Measurements from ENCODE around the gene RPL11. TPM values are rescaled to one million over a fixed set of nuclear protein-coding genes. Genes with fewer than 3 reads are reported as not detected.

The RPL11 gene
- polyA plus RNA-seq, 1 donor from 2014 or later = 1,136 TPM

GRCh38 chr1:23743287-23744152 is 51.9 kb downstream of the RPL11 start, which contains the start of gene ELOA:
TSS of gene ELOA (plus strand) at chr1:23743471. CDS start at chr1:23743504, 33 bp downstream.
- no peaks in the 10 kb centered on the region for H3K36me3 ChIP-seq (ENCODE audit: insufficient read depth, low read length)
- H3K4me3 ChIP-seq (ENCODE audit: low read length) = peak within 1 kb of the TSS; percentile 92
- H4K20me1 ChIP-seq (ENCODE audit: insufficient read depth) = no peaks in the 10 kb centered on the region
- H3K9me3 ChIP-seq (ENCODE audit: low read length) = no peaks in the 10 kb centered on the region
- peak within 1 kb of the TSS; percentile 65 for H2AFZ ChIP-seq (ENCODE audit: low read depth, low read length)
- peak within 1 kb of the TSS; percentile 66 for H3K27ac ChIP-seq (ENCODE audit: low read length)
- peak within 1 kb of the TSS; percentile 56 for H3K4me2 ChIP-seq (ENCODE audit: low read length)
- H3F3A ChIP-seq (ENCODE audit: insufficient read depth, low read length, poor library complexity, severe bottlenecking) = no peaks in the 10 kb centered on the region
- H3K9me2 ChIP-seq (ENCODE audit: insufficient read depth, low read length) = no peaks in the 10 kb centered on the region
- peak within 1 kb of the TSS; percentile 76 for H3K9ac ChIP-seq (ENCODE audit: low read length)
- no peaks in the 10 kb centered on the region for H3K27me3 ChIP-seq (ENCODE audit: insufficient read depth, low read depth, low read length)
- TF ChIP-seq SMC3 (conservative IDR thresholded peaks at IDR 0.05; ENCODE audit: poor library complexity) = peak; percentile 15
- TF ChIP-seq EZH2 (IDR thresholded peaks at IDR 0.05; ENCODE audit: borderline replicate concordance, insufficient read depth, low read length, poor library complexity, severe bottlenecking) = no peak
- TF ChIP-seq CTCF (IDR thresholded peaks at IDR 0.05; ENCODE audit: poor library complexity, severe bottlenecking) = peak; percentile 11
- peak; percentile 40 for TF ChIP-seq EP300 (conservative IDR thresholded peaks at IDR 0.05; ENCODE audit: poor library complexity, severe bottlenecking)
- peak; percentile 14 for TF ChIP-seq REST (IDR thresholded peaks at IDR 0.05; ENCODE audit: borderline replicate concordance)
- TF ChIP-seq TAF1 (IDR thresholded peaks at IDR 0.05; ENCODE audit: low read depth) = peak; percentile 62
- TF ChIP-seq RAD21 (conservative IDR thresholded peaks at IDR 0.05) = no peak
- TF ChIP-seq MXI1 (conservative IDR thresholded peaks at IDR 0.05; ENCODE audit: poor library complexity, severe bottlenecking) = peak; percentile 81
- TF ChIP-seq POLR2AphosphoS5 (IDR thresholded peaks at IDR 0.05) = peak; percentile 92
- peaks cover 38% of the 10 kb centered on the region for H3K79me2 ChIP-seq (replicated peaks; ENCODE audit: insufficient read depth, low read length)

- Histone ChIP-seq H3F3A (ENCODE audit: insufficient read depth, low read length, poor library complexity, severe bottlenecking) (no peaks in the 10 kb centered on the region), H4K20me1 (ENCODE audit: insufficient read depth) (no peaks in the 10 kb centered on the region), H3K4me3 (ENCODE audit: low read length) (peak overlapping the region; percentile 92), H3K36me3 (ENCODE audit: insufficient read depth, low read length) (no peaks in the 10 kb centered on the region), H2AFZ (ENCODE audit: low read depth, low read length) (no peak overlapping the region), H3K27me3 (ENCODE audit: insufficient read depth, low read depth, low read length) (no peaks in the 10 kb centered on the region), H3K9ac (ENCODE audit: low read length) (no peak overlapping the region), H3K9me2 (ENCODE audit: insufficient read depth, low read length) (no peaks in the 10 kb centered on the region), H3K4me2 (ENCODE audit: low read length) (peak overlapping the region; percentile 49), H3K79me2 (replicated peaks; ENCODE audit: insufficient read depth, low read length) (peaks cover 44% of the 10 kb centered on the region), H3K9me3 (ENCODE audit: low read length) (no peaks in the 10 kb centered on the region), H3K27ac (ENCODE audit: low read length) (no peak overlapping the region)
- TF ChIP-seq CTCF (IDR thresholded peaks at IDR 0.05; ENCODE audit: poor library complexity, severe bottlenecking) (peak; percentile 43), EZH2 (IDR thresholded peaks at IDR 0.05; ENCODE audit: borderline replicate concordance, insufficient read depth, low read length, poor library complexity, severe bottlenecking) (no peak)
Measured at GRCh38 chr1:23745515-23745914, 53.9 kb downstream of the RPL11 start.

Other genes with a start within 250 kb of the RPL11 start
- gene ASAP3, start 207.6 kb upstream of the RPL11 start, polyA plus RNA-seq = 14.7 and 24.9 TPM in 2 replicates
- 0.16 and 0.50 TPM in 2 replicates for gene E2F2, start 160.6 kb upstream of the RPL11 start, polyA plus RNA-seq
- 8.0 and 10.2 TPM in 2 replicates for gene ID3, start 132.3 kb upstream of the RPL11 start, polyA plus RNA-seq
- gene ELOA, start 51.7 kb downstream of the RPL11 start, polyA plus RNA-seq = 20.0 and 25.7 TPM in 2 replicates
- gene PITHD1, start 86.6 kb downstream of the RPL11 start, polyA plus RNA-seq = 242 and 267 TPM in 2 replicates
- 107 and 119 TPM in 2 replicates for gene LYPLA2, start 99.3 kb downstream of the RPL11 start, polyA plus RNA-seq
- gene GALE, start 108.9 kb downstream of the RPL11 start, polyA plus RNA-seq = 109 and 130 TPM in 2 replicates
- 27.6 and 29.1 TPM in 2 replicates for gene HMGCL, start 133.6 kb downstream of the RPL11 start, polyA plus RNA-seq
- 38.5 and 50.6 TPM in 2 replicates for gene FUCA1, start 176.5 kb downstream of the RPL11 start, polyA plus RNA-seq
- gene CNR2, start 221.6 kb downstream of the RPL11 start, polyA plus RNA-seq = not detected in 2 replicates